IPS DF 4.7 (cell line): ENCODE data around the gene ACACA.
"Not testable (repeated sequence)": the region's sequence is repeated elsewhere in the genome, so short reads cannot be mapped to it uniquely, and the experiment has no call there.

Source experiments
- DNase-seq: peaks from one replicate; pipeline ENCODE4 v3.0.0-alpha.2; 2013; ENCODE audit warnings: low spot score; ENCODE audit errors: extremely low read depth

The ACACA gene

DNA sequence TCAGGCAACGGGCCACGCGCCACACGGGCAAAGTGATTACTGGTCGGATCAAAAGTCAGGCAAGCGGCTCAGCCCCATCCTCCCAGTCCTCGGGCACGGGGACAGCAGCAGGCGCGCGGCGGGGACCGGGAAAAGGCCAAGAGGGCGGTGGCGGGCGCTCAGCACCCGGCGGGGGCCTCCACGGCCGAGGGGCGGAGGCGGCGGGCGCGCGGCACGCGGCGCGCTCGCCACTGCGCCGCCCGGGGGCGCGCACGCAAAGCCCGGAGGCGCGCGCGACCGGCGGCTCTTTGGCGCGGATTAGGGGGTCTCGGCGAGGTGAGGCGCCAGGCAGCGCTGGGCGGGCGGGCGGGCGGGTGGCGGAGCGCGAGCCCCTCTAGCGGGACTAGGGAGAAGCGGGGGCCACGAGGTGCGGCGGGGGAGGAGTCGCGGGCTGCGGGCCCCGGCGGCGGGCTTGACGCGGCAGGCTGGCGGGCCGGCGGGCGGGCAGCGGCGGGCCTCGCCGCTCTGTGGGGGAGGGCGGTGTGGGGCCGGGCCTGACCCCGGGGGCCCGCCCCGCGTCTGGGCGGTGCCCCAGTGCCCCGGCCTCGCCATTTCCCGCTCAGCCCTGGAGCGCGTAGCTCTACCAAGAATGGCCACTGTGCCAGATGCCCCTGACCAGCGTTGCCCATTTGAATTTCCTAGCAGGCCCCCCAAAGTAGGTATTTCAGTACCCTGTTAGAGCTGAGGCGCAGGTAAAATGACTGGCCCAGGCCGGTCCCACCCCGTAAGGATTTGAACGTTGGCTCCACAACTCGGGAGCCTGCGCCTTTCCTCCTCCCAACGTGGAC lies at the start of gene ACACA, which contains the start of gene TADA2A:
Gene ACACA, minus strand, starts transcription at position 202 of the 827 bp plus-strand sequence. CDS start 537 bp downstream, outside the sequence.
Gene TADA2A, plus strand, starts transcription at position 252 of the 827 bp plus-strand sequence. CDS start 4,480 bp downstream, outside the sequence.
- no peak for DNase-seq

DNA sequence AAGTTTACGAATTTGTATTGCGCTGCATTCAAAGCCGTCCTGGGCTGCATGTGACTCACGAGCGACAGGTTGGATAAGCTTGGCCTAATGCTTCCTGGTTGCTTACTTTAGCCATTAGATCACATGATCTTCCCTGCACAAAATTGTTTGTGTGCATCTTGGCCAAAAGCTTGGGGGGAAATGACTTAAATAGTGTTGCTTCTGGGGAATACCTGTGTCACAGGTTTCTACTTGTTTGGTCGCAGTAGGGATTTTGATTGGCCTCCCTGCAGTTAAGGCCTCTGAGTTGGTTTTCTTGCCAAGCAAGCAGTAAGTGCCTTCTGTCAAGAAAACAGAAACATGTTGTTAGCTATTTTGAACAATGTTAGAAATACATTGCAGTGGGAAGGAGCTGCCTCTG lies 43.5 kb upstream of the ACACA start:
- DNase-seq = no peak

DNA sequence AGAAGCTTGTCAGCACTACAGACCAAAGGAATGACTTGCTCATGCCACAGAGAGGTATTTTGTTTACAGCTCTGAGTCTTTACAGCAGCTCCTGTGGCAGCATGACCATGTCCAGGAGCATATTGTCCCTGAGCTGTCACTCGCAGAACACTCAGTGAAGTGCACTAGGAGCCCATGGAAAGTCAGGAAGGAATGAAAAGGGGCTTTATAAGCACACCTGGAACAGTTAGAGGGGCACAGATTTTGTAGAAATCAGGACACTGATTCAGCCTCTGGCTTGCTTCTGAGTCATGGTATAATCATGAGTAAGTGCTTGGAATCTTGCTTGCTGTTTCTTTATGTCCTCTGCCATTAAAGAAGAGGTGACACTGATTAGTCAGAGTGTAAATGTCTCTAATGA lies 41.0 kb upstream of the ACACA start:
- DNase-seq = no peak

DNA sequence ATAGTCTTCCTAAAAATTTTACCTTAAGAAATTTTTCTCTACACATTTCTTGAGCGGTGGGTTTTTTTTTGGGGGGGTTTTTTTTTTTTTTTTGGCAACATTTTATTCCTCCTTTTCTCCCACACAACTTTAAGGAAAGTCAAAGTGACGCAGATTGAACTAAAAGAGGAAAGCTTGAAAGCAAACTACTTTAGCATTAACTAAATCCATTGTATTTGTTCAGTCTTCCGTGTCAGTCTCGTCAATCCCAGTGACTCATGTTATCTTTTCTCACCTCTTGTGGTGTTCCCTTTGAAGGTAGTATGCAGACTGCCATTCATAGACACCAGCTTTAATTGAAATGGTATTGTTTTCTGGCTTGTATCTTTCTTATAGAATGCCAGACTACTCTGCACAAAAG lies 39.4 kb upstream of the ACACA start:
- no peak for DNase-seq

DNA sequence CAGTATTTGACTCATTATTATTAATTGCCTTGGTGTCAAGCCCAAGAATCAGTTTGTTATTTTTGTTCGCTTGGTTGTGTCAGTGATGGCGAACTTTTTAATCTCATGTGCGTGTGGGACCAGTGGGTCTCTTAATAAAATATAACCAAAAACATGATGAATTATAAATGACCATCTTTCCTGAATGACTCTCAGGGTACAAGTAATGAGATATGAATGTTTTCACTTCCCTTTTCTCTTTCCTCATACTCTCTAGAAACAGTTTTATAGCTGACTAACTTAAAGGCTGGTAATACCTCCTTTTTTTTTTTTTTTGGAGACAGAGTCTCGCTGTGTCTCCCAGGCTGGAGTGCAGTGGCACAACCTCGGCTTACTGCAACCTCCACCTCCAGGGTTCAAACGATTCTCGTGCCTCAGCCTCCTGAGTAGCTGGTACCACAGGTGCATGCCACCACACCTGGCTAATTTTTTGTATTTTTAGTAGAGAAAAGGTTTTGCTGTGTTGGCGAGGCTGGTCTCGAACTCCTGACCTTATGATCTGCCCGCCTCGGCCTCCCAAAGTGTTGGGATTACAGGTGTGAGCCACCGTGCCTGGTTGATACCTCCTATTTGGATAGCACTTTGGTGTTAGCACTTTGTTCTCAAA lies 34.9 kb upstream of the ACACA start:
- DNase-seq = not testable (repeated sequence)

DNA sequence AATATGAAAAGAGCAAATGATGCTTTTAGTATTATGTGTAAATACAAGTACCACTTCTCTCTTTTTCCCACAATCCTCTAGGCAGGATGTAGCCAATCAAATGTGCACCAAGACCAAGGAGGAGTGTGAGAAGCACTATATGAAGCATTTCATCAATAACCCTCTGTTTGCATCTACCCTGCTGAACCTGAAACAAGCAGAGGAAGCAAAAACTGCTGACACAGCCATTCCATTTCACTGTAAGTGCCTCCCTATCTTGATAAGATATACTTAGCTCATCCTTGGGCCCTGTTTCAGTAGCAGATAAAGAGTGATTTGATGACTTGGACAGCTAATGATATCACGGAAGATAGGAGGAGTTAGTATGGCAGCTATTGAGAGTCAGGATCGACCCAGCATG lies 33.8 kb upstream of the ACACA start:
- DNase-seq = no peak

DNA sequence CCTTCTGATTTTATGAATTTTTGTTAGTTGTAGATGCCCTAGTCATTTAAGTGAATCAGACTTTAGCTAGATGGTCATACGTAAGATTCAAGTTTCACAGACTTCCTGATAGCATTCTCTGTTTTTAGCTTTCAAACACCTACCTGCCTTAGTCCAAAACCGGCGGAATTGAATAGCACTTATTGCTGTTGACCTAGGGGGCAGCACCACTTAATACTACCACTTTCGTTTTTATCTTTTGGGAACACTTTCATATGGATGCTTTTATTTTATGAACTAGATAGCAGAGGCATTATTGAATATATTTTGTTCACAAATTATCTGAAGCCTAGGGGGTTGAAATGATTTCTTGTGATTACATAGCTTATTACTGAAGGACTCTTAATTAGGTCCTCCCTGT lies 31.5 kb upstream of the ACACA start:
- no peak for DNase-seq

DNA sequence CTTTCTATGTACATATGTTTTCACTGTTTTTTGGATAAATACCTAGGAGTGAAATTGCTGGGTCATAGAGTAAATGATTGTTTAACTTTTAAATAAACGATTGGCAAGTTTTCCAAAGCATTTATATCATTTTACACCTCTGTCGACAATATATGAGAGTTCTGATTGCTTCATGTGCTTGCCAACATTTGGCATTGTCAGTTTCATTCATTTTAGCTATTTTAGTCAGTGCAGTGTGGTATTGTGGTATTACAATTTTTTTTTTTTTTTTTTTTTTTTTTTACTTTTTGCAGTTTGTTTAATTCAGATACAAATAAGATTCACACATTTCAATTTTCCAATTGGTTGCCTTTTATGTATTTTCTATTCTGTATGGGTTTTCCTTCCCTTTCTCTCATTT lies 26.0 kb upstream of the ACACA start:
- no peak for DNase-seq

DNA sequence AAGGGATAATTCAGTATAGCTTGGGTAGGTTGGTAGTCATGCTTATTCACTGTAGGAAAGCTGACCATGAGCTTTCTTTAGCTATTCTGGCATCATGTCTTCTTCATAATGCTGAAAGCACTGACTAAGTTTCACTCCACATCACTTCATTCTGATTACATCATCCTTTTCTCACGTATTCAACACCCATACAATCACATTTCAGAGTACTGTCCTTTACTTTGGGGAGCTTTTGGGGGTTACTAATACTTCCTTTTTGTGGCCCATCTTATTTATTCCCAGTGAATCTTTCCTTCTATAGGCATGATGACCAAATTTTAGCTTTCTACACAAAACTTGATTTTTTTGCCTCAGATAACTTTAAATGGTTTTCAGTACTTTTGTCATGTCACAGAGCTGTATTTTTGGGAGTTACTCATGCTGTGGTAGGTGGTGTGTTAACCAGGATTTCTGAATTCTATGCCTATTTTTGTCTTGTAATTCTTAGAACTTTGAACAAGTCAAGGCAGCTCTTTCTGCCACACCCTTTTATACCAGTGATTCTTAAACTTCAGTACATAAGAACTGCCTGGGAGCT lies 23.5 kb upstream of the ACACA start:
- no peak for DNase-seq

DNA sequence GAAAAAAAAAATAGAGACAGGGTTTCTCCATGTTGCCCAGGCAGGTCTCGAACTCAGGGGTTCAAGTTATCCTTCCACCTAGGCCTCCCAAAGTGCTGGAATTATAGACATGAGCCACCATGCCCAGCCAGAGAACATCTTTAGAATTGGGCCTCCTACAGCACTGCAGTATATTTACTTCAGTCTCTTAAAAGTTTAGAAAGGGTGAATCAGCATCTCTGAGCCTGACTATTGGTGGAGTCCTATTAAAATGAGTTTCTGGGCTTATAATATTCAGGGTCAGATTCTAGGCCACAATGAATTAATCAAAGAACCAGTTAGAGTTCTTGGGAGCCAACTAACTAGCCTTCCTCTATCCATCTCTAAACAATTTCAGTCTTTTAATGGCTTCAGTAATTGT lies 22.8 kb upstream of the ACACA start:
- DNase-seq = no peak

DNA sequence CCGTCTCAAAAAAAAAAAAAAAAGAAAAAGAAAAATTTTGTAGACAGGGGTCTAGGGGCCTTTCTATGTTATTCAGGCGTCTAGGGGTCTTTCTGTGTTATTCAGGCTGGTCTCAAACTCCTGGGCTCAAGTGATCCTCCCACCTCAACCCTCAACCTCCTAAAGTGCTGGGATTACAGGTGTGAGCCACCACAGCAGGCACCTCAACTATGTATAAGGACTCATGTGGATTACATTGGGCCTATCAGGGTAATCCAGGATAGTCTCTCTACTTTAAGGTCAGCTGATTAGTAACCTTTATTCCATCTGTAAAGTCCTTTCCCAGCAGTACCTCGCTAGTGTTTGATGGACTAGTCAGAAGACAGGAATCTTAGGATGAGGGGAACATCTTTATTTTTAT lies 22.4 kb upstream of the ACACA start:
- DNase-seq = no peak

DNA sequence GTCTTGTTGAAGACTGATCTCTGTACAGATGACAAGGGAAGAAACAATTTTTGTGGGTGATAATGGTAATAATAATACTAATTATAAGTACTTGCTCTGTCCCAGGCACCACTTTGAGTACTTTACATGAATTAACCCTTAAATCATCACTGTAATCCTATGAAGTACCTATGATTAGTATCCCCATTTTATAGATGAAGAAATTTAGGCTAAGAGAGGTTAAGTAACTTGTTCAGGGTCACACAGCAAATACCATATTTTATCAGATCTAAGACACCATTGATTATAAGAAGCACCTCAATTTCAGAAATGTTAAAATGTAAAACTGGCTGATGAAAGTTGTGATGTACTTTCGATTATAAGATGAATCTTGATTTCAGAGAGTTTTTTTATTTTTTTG lies 18.6 kb upstream of the ACACA start:
- DNase-seq = no peak

DNA sequence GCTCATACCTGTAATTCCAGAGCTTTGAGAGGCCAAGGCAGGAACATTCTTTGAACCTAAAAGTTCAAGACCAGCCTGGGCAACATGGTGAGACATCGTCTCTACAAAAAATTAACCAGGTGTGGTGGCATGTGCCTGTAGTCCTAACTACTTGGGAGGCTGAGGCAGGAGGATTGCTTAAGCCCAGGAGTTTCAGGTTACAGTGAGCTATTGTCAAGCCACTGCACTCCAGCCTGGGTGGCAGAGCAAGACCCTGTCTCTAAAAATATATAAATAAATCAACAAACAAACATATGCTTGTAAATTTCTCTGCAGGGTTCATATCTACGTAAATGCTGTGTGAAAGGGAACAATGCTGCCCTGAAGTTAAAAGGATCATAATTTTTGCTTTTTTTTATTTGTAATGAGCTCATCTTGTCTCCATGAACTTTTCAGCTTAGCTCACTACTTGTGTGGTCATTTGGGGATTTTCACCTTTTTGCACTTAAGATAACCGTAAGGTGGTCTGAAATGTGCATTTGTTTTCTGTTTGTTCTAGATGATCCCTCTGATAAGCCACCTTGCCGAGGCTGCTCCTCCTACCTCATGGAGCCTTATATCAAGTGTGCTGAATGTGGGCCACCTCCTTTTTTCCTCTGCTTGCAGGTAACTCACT lies 16.5 kb upstream of the ACACA start:
- DNase-seq = no peak

DNA sequence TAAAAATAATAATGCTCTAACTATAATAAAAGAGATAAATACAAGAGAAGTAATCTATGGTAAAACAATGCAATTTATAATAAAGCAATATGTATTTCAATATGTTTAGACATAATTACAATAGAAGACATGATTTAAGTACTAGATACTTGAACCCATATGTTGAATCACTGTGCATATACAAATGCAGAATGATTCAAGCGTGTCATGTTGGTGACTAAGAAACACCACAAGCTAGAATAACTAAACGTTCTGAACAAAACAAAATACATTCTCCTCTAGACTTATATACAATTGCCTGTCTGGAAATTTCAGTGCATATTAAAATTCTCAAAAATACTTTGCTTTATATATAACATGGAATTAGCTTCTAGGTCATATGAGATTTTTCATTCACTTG lies 11.2 kb upstream of the ACACA start:
- DNase-seq = no peak

DNA sequence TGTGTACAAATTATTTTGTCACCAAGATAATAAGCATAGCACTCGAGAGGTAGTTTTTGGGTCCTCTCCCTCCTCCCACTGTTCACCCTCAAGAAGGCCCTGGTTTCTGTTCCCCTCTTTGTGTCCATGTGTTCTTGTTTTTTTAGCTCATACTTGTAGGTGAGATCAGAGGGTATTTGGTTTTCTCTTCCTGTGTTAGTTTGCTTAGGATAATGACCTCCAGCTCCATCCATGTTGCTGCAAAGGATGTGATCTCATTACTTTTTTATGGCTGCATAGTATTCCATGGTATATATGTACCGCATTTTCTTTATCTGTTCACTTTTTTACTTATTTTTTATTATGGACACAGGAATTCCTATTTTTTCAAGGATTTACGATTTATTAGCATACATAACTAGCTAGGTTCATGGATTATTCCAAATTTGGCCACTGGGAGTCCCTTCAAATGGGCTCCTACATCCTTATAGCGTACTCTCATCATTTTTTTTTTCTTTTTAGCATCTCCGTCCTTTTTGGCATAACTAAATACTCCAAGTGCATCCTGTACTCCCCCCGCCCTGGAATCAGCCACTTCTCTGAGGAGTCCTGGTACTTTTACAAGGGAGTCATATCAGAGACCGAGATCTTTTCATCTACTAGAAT lies 7.4 kb upstream of the ACACA start:
- no peak for DNase-seq

DNA sequence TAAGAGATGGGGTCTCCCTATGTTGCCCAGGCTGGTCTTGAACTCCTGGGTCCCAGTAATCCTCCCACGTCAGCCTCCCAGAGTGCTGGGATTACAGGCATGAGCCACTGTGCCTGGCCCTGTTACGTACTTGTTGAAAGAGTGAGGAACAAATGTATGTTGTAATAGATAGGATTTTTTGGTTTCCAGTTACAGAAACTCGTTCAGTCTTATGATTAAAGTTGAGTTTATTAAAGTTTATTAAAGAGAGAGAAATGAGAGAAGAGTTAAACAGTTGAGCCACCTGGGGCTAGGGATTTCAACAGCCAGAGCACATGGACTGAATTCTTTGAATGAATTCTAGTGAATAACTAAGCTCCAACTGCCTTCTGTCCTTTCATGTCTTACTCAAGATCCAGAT lies 3.7 kb upstream of the ACACA start:
- no peak for DNase-seq

DNA sequence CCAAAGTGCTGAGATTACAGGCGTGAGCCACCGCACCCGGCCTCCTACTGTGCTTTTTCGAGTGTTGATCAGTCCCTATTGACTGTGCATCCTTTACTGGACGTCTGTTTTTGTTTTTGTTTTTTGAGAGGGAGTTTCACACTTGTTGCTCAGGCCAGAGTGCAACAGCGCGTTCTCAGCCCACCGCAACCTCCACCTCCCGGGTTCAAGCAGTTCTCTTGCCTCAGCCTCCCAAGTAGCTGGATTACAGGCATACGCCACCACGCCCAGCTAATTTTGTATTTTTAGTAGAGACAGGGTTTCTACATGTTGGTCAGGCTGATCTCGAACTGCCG lies 1.5 kb upstream of the ACACA start:
- DNase-seq = not testable (repeated sequence)

DNA sequence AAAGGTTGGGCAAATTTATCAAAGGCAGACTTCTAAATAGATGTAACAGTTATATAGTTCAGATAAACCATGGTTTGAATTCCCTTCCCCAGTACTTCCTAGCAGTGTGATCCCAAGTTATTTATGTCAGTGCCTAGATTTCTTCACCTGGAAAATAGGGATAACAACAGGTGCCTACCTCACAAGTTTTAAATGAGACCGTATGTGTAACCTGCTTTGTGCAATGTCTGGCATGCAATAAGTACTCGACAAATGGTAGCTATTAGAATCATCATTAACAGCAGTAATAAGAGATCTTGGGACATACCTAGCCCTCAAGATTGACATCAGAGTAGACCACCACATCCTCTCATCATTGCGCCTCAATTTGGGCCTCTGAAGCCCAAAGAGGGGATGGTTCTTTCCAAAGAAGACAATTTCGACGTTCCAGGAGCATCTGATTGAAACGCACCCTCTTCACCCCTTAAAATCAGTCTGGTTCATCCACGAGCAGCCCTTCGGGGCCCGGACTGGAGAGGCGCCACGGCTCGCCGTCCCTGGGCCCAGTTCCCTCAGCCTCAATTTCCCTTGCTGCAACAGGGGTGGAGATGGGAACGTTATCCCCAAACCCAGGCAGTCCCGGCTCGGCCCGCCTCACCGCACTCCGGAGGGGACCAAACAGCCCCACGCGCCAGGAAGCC lies 541 bp downstream of the ACACA start:
- no peak for DNase-seq

DNA sequence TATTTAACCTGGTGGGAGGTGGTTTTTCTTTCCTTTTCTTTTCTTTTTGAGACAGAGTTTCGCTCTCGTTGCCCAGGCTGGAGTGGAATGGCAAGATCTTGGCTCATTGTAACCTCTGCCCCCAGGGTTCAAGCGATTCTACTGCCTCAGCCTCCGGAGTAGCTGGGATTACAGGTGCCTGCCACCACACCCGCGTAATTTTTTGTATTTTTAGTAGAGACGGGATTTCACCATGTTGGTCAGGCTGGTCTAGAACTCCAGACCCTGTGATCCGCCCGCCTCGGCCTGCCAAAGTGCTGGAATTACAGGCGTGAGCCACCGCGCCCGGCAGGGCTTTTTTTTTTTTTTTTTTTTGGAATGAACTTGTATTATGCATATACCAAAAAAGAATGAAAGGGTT lies 1.1 kb downstream of the ACACA start:
- DNase-seq = not testable (repeated sequence)

DNA sequence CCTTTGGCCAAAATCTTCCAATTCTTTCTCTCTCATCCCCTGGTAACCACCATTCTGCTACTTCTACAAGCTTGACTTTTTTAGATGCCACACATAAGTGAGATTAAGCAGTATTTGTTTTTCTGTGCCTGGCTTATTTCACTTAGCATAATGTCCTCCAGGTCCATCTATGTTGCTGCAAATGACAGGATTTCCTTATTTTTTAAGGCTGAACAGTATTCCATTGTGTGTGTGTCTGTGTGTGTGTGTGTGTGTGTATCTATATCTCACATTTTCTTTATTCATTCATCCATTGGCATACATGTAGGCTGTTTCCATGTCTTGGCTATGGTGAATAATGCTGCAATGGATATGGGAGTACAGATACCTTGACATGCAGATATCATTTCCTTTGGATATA lies 6.1 kb downstream of the ACACA start:
- no peak for DNase-seq

DNA sequence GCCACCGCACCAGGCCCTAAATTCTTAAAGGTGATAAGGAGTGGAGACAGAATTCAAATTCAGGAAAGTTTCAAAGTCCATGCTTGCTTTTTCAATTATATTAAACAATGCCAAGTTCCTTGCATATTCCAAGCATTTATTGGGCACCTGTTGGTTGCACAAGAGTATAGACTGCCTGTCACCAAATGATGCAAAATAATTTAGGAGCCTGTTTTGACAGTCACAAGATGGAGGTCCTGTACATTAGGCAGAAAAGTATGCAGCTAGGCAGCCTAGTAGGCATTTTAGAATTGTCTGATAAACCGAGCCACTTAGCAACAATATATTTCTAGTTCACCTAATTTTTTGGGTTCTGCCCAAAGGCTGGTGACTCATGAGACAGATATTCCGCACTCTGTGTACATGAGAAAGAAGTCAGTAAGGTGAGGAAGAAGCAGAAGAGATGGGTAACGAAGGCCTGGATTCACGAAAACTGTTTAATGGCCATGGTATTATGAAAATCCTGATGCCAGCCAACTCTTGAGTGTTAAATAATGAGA lies 7.3 kb downstream of the ACACA start:
- DNase-seq = no peak
